Stimulated activated CD8-positive, alpha-beta memory T cell treated with anti-CD3 and anti-CD28 coated beads, Interleukin-15, amount 100 ng/mL, for 1 hour (primary cell): Measurements from ENCODE around the gene DPM2.

ENCODE experiments used
- DNase-seq: peaks from one replicate; pipeline ENCODE4 v3.0.0-alpha.2; 2020; ENCODE audit warnings: low read depth

Gene DPM2

DNA sequence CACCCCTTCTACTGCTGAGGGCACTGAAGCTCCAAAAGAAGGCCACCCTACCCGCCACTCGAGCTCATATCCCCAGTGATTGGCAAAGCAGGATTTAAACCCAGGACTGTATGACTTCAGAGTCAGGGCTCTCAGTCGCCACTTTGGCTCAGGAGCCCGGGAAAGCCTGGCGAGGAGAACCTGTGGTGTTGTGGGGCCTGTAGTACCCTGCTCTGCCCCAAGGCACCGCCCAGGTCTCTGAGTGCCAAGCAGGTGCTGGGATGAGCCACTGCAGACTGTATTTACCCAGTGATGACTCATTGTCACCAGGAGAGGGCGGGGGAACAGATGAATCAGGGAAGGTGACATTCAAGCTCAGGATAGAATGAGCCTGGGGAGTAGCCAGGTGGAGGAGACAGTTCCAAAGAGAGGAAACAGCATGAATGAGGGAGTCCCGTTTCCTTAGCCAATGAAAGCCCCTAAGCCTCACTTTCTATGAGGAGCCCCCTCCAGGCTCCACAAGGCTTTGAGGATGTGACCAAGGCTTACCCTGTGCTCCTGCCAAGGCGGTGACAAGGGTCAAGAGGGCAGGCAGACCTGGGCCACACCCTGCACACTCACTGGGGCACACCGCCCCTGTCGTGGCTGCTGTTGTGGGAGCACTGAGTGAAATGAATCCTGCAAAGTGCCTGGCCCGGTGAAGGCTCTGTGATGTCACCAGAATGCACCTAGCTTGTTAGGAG lies 17.8 kb upstream of the DPM2 start:
- DNase-seq: peak; percentile 58

DNA sequence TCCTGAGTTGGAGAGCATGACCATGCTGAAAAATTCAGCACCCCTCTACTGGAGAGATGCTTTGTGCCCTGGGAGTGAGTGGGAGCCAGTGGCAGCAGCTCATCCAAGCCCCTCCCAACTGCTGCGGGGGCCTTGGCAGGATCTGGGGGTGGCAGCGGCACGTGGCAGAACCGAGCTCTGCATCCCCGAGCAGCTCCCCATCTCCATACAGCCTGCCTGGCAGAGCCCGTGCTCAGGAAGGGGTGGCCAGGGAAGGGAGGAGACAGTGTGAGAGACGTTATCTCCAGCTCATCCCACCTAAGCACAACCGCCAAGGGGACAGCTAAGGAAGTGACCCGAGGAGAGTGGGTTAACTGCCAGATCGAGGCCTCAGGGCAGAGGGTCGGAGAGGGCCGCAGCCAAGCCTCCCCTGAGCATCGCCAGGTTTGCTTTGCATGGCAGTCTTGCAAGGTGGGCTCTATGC lies 17.2 kb upstream of the DPM2 start:
- DNase-seq: no peak

DNA sequence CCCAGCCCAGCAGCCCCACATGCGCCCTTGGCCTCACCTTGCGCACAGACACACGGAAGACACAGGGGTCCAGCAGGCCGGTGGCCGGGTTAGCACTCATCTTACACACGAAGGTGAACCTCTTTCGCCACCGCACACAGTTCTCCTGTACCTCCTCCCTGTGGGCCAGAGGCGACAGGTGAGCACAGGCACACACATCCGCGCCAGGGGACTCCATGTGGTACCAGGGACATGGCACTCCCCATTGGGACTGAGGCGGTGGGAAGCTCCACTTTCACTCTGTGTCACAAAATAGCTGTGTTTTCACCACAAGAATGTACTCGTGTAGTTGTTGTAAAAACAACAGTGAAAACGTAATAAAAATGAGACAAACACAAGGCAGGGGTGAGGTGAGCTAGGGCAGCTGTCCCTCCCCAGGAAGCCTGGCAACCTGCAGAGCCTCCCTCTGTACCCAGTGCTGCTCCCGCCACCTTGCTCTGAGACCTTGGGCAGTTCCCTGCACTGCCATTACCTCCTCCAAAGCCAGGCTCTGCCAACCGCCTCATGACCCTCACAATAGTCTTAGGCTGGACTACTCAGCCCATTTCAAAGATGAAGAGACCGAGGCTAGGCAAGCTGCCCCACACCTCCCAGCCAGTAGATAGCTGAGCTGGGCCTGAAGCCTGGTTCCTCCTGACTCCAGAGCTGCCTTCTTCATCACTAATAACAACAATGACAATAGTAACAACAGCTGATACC lies 16.3 kb upstream of the DPM2 start:
- no peak for DNase-seq

DNA sequence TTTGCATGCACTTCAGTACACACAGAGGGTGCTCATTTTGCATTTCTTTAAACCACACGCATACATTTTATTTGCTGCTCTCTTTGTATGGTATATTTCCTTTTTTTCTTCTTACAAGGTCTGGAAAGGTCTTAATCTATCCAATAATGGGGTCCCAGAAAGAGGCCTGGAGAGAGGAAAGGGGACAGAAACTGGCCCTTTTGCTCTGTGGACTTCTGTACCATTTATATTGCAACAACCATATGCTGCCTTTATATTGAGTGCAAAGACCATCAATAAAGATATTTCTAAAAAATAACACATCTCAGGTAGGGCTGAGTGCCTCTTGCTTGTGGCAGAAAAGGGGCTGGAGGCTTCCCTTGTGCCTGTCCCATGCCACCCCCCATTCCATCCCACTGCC lies 15.5 kb upstream of the DPM2 start:
- no peak for DNase-seq

DNA sequence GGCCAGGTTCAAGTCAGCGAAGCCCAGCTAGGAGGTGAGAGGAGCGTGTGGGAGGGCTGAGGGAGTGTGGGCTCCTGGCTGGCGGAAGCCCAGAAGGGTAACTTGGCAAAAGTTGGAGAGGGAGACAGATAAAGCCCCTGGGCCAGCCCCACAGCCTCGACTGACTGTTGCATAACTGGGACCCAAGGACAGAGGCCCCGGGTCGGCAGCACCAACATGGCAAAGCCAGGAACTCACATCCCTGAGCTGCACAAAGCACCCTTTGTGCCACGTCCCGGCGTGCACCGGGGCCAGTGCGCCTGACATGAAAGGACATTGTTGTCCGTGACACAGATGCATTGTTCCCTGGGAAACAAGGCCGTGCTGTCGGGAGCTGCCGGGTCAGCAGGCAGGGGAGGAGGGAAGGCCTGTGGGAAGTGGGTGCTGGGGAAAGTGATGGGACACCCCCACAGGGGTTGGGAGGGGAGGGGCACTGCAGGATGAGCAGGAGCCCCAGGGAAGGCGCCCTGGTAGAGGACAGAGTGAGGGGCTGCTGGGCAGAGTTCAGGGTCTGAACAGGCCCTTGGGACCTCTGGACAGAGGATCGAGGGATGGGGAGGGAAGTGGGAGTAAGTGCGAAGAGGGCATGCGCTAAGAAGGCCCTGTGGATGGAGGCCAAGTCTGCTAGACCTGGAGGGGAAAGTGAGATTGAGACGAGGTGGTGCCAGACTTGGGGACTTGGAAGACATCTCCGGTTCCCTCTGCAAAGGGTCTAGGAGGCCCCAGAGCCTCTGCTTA lies 13.0 kb upstream of the DPM2 start:
- no peak for DNase-seq

DNA sequence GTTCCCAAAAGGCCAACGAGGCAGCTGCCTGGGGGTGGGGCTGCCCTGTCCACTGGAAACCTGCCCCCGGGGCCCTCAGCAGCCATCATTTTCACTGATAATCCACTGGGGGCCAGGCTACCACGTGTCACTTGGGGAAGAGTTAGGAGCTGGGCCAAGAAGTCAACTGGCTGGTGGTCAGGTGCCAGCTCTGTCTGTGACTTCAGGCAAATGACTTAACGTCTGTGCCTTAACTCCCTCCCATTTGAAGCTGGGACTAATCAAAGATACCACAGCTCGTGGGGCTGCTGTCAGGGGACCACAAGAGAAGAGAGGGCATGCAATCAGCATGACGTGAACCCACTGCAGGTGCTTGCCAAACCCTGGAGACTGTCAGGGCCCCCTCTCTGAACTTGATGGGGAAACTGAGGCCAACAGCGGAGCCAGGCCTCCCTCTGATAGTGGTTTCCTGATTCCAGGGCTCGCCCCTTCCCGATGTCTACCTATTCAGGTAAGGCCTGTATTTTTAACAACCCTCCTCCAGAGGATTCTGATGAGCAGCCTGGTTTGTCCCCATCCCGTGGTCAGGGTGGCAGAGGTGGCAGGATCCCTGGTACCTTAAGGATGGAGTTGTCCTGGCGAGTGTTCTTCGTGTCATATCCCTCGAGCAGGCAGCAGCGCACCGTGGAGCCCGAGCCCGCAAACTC lies 12.3 kb upstream of the DPM2 start:
- DNase-seq: no peak

DNA sequence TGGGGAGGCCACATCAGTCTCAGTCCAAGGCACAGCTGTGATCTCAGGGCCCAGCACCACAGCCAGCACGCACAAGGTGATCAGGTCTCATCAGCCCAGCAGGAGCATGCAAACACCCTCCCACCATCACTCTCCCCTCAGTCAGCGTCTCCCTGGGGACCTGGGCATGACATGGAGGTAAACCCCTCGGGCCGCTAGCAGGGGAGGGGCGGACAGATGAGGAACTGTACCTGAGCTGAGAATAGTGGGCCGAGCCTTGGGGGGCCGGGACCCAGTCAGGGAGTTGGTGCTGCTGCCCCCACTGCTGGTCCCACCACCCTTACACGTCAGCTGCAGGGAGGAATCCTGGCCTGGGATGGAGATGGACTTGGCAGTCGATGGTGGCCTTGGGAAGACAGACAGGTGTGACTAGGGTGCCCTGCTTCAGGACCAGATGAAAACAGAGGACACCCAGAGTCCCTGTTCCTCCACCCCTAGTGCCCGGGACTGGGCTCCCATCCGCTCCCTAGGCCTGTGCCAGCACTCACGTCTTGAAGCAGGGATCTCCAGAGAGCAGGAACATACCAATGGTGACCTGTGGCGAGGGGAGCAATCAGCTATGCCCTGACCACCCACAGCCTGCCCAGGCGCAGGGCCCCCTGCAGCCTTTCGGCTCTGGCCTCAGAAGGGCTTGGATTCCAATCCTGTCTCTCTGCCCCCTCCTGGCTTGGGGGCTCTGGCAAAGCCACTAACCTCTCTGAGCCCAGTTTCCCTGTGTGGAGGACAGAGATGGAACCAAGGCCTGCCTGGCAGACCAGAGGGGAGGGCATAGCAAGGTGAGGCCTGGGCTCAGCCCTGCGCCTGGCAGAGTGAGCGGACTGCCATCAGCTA lies 10.4 kb upstream of the DPM2 start:
- no peak for DNase-seq

DNA sequence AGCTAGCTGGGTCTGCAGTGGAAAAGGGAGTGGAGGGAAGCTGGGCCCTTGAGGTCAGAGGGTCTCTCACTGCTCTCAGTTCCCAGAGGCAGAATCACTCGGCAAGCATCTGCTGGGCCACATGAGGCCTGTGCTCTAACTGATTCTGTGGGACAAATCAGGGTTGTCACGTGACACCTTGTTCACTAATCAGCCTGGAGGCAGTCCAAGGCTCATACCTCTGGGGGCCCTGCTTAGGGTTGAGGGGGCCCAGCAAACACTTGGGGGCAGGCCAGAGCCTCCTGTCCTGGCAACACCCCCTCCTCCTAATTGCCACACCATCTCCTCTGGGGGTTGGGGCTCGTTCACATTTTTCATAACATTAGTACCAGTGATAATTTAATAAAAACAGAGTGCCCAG lies 9.1 kb upstream of the DPM2 start:
- DNase-seq: no peak

DNA sequence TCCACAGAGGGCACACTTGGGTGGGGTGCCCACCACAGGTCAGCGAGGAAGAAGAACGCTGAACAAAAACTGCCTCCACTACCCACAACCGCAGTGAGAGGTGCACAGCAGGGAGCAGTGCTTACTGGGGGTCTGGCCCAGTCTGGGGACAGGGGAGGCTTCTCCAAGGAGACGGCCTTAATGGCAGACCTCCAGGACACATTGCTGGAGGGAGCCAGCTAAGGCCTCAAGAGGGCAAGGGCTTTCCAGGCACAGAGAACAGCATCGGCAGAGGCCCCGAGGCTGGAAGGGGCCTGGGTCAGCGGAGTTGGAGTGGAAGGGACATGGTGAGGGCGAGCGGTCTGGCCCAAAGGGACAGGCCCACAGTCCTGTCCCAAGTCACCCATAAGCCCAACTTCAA lies 8.3 kb upstream of the DPM2 start:
- no peak for DNase-seq

DNA sequence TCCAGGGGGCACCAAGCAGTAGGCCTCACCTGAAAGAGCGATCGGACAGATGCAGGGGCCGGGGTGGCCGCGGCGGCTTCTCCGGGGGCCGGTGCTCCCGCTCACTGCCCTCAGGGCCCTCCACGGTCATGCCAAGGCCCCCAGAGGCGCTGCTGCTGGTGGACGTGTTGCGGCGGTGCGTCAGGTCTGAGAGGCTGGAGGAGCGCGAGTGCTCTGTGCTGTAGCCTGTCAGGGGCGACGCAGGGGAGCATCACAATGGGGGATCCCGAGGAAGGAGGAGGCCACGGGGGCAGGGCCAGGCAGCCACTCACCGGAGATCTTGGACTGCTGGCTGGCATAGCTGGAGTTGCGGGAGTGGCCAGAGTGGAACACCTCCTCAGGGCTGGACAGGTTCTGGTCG lies 7.7 kb upstream of the DPM2 start:
- no peak for DNase-seq

DNA sequence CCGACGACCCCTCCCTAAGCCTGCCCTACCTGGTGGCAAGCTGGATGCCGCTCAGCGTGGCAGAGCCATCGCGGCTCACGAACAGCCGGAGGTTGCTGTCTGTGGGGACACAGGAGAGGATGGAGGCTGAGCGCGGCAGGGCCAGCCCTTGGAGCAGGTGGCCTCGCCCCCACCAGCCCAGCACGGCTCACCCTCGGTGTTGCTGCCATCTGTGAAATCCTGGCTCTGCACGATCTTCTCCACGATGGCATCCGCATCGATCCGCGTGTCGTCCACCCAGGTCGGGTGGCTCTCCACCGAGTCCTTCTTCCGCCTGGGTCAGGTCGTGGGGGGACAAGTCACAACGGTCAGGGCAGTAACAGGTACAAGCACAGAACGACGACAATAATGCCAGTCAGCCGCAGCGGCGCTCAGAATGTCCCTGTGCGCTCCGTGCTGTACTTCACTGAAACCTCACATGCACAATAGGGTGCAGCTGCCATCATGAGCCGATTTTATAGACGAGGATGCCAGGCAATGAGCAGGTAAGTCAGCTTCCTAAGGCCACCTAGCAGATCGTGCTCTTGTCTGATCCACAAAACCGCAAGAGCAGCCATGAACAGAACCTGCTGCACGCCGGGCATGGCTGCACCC lies 7.0 kb upstream of the DPM2 start:
- DNase-seq: no peak

DNA sequence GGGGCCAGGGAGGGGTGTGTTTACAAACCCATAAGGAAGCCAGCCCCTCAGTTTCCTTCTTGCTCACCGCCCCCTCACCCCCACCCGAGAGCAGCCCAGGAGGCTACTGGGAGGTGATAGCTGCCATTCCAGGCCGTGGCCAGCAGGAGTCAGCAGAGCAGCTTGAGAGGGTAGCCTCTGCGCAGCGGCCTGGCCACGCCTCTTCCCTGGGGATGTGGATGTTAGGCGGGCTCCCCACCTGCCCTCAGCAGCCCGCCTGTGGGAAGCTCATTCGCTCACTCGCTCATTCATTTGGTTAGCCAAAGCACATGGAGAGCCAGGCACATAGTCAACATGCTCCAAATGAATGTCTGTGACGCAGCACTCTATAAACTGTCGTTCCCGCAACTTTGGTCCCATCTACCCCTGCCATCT lies 6.1 kb upstream of the DPM2 start:
- peak; percentile 58 for DNase-seq

DNA sequence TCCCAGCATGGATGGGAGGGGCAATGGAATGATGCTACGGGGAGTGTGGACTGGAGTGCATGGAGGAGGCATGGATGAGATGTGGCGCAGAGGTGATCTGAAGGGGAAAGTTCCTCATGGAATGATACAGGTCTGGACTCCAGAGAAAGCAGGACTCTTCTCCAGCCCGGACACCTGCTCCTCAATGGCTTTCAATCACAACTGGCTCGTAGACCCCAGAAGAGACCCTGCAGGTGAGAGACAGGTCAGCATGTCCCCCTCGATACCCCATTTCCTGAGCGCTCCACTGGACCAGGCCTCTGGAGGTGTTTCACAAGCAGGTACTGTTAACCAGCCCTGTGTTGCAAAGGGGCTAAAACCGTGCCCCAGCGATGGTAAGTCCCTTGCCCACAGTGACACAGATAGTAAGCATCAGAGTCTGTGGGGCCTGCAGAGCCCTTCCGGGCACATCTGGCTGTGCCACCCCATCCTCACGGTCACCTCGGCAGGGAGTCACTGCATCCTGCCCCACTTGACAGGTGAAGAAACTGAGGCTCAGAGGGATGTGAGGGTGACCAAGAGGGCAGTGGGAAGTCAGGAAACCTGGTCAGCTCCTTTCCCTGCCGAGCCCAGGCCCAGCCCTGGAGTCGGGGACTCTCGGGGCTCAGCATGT lies 5.5 kb upstream of the DPM2 start:
- no peak for DNase-seq

DNA sequence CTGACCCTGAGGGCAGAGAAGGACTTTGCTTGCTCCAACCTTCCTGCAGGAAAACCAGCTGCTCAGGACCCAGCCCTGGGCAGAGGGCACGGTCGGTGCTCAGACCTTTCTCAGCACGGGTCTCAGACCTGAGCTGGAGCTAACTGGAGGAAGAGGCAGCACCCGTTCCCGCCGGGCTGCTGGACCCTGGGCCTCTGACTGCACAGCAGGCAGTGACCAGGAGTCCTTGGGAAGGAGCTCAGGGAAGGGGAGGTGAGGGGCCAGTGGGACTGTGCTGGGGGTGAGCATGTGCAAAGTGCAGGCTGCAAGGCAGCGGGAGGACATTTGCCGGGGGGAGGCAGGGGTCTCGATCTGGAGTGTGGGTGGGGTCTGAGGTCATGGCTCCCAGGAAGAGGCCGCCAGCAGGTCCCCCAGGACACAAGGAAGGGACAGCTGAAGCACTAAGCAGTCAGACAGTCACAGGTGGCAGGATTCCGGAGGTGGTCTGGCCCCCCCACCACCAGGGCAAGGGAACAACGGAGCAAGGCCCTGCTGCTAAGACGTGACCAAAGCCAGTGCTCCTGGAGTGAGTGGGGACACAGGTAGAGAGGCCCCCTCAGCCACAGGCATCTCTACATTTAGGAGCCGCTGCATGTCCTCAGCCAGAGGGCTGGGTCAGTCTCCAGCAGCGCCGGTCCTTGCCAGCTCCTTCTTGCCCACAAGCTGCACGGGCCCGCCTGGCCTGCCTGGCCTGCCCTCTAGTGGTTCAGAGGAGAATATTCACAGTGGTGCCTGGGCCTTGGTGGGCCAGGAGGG lies 4.8 kb upstream of the DPM2 start:
- no peak for DNase-seq

DNA sequence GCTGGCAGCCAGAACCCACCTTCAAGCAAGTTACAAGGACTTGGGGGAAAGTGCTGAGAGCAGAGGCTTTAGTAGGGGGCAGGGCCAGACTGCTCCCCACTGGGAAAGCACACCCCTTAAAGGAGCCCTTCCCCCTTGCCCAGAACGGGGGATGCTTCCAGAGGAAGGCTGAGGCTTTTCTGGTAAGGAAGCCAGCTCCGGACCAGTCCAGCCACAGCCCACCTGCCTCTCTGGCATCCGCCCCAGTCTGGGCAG lies 4.2 kb upstream of the DPM2 start:
- DNase-seq: no peak

DNA sequence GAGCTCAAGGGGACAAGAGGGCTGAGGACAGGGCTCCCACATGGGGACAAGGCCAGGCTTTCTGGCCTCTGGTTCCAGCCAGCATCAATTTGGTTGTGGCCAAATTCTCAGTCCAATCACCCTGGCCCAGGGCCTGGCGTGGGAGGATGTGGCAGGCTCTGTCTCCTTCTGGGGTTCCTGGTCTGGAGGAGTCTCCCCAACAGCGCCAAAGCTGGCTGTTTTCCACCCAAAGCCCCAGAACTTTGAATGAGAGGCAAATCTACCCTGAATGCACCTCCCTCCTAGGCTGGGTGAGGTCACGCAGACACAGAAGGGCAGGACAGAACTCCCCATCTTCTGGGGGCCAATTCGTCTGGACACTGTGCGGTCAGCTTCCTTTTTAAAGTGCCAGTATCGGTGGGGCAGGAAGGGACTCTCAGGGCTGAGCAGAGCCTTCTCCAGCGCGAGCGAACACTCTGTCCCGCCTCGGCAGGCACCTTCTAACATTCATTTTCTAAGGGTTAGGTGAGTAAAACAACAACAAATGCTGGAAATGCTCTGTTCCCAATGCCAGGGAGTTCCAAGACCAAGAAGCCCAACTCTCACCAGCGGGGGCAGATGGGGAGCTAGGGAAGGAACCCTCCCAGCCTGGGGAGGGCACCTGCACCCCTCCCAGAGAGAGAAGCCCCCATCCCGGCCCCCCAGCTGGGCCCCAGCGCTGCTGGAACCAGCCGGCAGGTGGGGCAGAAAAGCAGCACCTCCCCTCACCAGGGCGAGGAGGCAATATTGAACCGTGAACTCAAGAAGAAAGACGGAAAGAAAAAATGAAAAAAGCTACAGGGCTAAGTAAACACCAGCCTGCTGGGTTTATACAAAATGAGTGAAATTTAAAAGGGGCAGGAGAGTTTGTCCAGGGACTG lies 3.7 kb upstream of the DPM2 start:
- no peak for DNase-seq

DNA sequence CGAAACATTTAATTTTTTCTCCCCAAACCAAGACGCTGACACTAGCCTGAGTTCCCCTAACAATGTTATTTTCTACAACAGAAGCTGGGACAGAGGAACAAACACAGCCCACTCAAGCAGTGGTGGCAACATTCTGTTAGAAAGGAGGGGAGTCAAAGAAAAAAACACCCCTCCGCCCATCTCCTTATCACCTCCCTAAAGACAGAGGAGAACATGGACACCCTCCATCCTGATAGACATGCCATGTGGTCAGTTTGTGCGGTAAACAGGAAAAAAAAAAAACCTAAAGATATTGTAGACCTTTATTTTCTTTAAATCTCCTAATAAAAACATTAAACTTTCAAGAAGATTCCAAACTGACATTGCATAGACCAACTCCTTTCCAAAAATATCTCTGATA lies 2.9 kb upstream of the DPM2 start:
- no peak for DNase-seq

DNA sequence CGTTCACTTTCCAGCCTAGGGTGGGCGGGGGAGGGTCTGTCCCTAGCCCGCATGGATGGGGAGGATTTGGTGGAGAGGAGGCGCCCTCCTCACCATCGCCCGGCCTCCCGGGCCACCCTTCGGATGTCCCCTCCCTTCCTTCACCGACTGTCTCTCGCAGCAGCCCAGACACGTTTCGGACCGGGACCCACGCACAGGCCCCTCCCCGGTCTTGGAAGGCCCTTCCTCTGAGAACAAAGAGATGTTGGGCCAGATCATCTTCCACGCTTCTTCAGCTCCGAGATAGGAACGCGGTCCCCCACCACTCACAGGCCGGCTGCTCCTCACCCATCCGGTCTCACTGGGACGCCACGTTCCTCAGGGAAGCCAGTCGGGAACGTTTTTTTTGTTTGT lies 640 bp upstream of the DPM2 start:
- no peak for DNase-seq

DNA sequence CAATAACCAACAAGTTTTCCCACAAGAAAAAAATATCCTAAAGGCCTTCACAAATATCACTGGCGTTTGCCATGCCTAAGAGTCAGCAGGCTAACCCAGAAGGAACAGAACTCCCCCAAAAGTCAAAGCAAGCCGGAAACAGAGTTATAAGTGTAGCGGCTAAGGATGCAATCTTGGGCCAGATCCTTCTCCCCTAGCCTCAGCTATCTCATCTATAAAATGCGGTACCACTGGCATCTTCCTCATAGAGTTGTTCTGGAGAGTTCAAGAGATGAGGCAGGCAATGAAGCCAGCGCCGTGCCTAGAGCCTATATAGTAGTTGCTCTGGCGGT lies 632 bp downstream of the DPM2 start:
- DNase-seq: no peak
